Activated T-cell treated with anti-CD3 and anti-CD28 coated beads, Interleukin-2, amount 50 U/mL, for 4 hours (primary cell): ENCODE results near the gene CD83. TPM values are rescaled to one million over a fixed set of nuclear protein-coding genes. Genes with fewer than 3 reads are reported as not detected.

Experiments
- ATAC-seq, 2 donors: fragments of 200-7000 bp; cut with Tn5 transposase; one replicate each; pipeline ENCODE4 v1.10.0; 2021
- DNase-seq: peaks from one replicate; pipeline ENCODE4 v3.0.0-alpha.2; 2020
- H3K27me3 Mint-ChIP-seq: one replicate; pipeline ENCODE4 v1.8.0; 2021; ENCODE audit warnings: low read depth, mixed read lengths
- H3K36me3 Mint-ChIP-seq: one replicate; pipeline ENCODE4 v1.8.0; 2022; ENCODE audit warnings: mixed read lengths; ENCODE audit not compliant: insufficient read depth
- H3K4me1 Mint-ChIP-seq: one replicate; pipeline ENCODE4 v1.8.0; 2021; ENCODE audit warnings: low read depth, mixed read lengths
- H3K4me3 Mint-ChIP-seq: one replicate; pipeline ENCODE4 v1.8.0; 2021; ENCODE audit warnings: mild to moderate bottlenecking, moderate library complexity, mixed read lengths
- H3K9me3 Mint-ChIP-seq: one replicate; pipeline ENCODE4 v1.8.0; 2021; ENCODE audit warnings: mixed read lengths
- total RNA-seq, 3 donors: library from RNA; stranded (reverse); gene quantifications; one replicate each; pipeline ENCODE4 v1.2.1, GENCODE V29; 2021

Gene CD83
- total RNA-seq, 3 donors from 2014 or later, result 27.4 to 49.8 (median 27.5) TPM

- Mint-ChIP-seq H3K4me3 (no peak overlapping the region), H3K9me3 (no peaks in the 10 kb centered on the region), H3K27me3 (peaks cover 6% of the 10 kb centered on the region), H3K36me3 (peaks cover 2% of the 10 kb centered on the region), H3K4me1 (no peaks in the 10 kb centered on the region)
- DNase-seq (no peak), ATAC-seq (no peak)
Observed at GRCh38 chr6:14162826-14163225, 45.3 kb downstream of the CD83 start.

- Mint-ChIP-seq H3K4me3 (no peak overlapping the region), H3K4me1 (no peaks in the 10 kb centered on the region), H3K9me3 (peaks cover 16% of the 10 kb centered on the region), H3K36me3 (peaks cover 2% of the 10 kb centered on the region), H3K27me3 (peaks cover 2% of the 10 kb centered on the region)
- ATAC-seq (no peak), DNase-seq (no peak)
Observed at GRCh38 chr6:14165091-14165490, 47.5 kb downstream of the CD83 start.

GRCh38 chr6:14166839-14167238, 49.3 kb downstream of the CD83 start:
- H3K9me3 Mint-ChIP-seq, result peaks cover 23% of the 10 kb centered on the region
- no peak overlapping the region for H3K4me3 Mint-ChIP-seq
- H3K36me3 Mint-ChIP-seq, result peaks cover 2% of the 10 kb centered on the region
- H3K27me3 Mint-ChIP-seq, result peaks cover 2% of the 10 kb centered on the region
- ATAC-seq (no peak), DNase-seq (no peak)
- no peaks in the 10 kb centered on the region for H3K4me1 Mint-ChIP-seq

GRCh38 chr6:14170128-14170527, 52.6 kb downstream of the CD83 start:
- DNase-seq, result no peak
- Mint-ChIP-seq H3K9me3 (peaks cover 29% of the 10 kb centered on the region), H3K4me3 (no peak overlapping the region), H3K4me1 (no peaks in the 10 kb centered on the region), H3K27me3 (peaks cover 2% of the 10 kb centered on the region), H3K36me3 (no peaks in the 10 kb centered on the region)
- no peak for ATAC-seq

GRCh38 chr6:14172562-14172961, 55.0 kb downstream of the CD83 start:
- no peak for ATAC-seq
- no peak for DNase-seq
- no peaks in the 10 kb centered on the region for H3K36me3 Mint-ChIP-seq
- H3K4me3 Mint-ChIP-seq, result no peak overlapping the region
- H3K4me1 Mint-ChIP-seq, result no peaks in the 10 kb centered on the region
- peaks cover 29% of the 10 kb centered on the region for H3K9me3 Mint-ChIP-seq
- peaks cover 2% of the 10 kb centered on the region for H3K27me3 Mint-ChIP-seq

GRCh38 chr6:14174226-14174625, 56.7 kb downstream of the CD83 start:
- H3K4me3 Mint-ChIP-seq, result no peak overlapping the region
- no peaks in the 10 kb centered on the region for H3K36me3 Mint-ChIP-seq
- no peaks in the 10 kb centered on the region for H3K27me3 Mint-ChIP-seq
- no peak for DNase-seq
- H3K9me3 Mint-ChIP-seq, result peaks cover 21% of the 10 kb centered on the region
- ATAC-seq, result no peak
- H3K4me1 Mint-ChIP-seq, result no peaks in the 10 kb centered on the region

- H3K27me3 Mint-ChIP-seq, result no peaks in the 10 kb centered on the region
- H3K36me3 Mint-ChIP-seq, result no peaks in the 10 kb centered on the region
- H3K9me3 Mint-ChIP-seq, result peaks cover 14% of the 10 kb centered on the region
- no peak for DNase-seq
- H3K4me3 Mint-ChIP-seq, result no peak overlapping the region
- ATAC-seq, result no peak
- no peaks in the 10 kb centered on the region for H3K4me1 Mint-ChIP-seq
Observed at GRCh38 chr6:14174996-14175395, 57.4 kb downstream of the CD83 start.

- Mint-ChIP-seq H3K4me1 (no peaks in the 10 kb centered on the region), H3K9me3 (peaks cover 6% of the 10 kb centered on the region), H3K27me3 (no peaks in the 10 kb centered on the region), H3K4me3 (no peak overlapping the region), H3K36me3 (no peaks in the 10 kb centered on the region)
- DNase-seq (no peak), ATAC-seq (no peak)
Observed at GRCh38 chr6:14176429-14176828, 58.9 kb downstream of the CD83 start.

- no peaks in the 10 kb centered on the region for H3K36me3 Mint-ChIP-seq
- no peak for DNase-seq
Observed at GRCh38 chr6:14177413-14178082, 60.0 kb downstream of the CD83 start.

GRCh38 chr6:14178083-14178445, 60.5 kb downstream of the CD83 start:
- Mint-ChIP-seq H3K4me1 (no peaks in the 10 kb centered on the region), H3K9me3 (no peaks in the 10 kb centered on the region), H3K4me3 (no peak overlapping the region), H3K27me3 (peaks cover 2% of the 10 kb centered on the region), H3K36me3 (no peaks in the 10 kb centered on the region)
- no peak for DNase-seq
- ATAC-seq, result no peak

More at GRCh38 chr6:14177413-14178082, 60.0 kb downstream of the CD83 start:
- Mint-ChIP-seq H3K4me1 (no peaks in the 10 kb centered on the region), H3K27me3 (peaks cover 2% of the 10 kb centered on the region), H3K4me3 (no peak overlapping the region), H3K9me3 (peaks cover 4% of the 10 kb centered on the region)
- no peak for ATAC-seq

- Mint-ChIP-seq H3K4me3 (no peak overlapping the region), H3K4me1 (no peaks in the 10 kb centered on the region), H3K27me3 (peaks cover 2% of the 10 kb centered on the region), H3K36me3 (no peaks in the 10 kb centered on the region), H3K9me3 (no peaks in the 10 kb centered on the region)
- peak; percentile 80 to 81 for ATAC-seq
- no peak for DNase-seq
Observed at GRCh38 chr6:14180609-14181008, 63.0 kb downstream of the CD83 start.

GRCh38 chr6:14182916-14183315, 65.3 kb downstream of the CD83 start:
- no peaks in the 10 kb centered on the region for H3K36me3 Mint-ChIP-seq
- no peak overlapping the region for H3K4me3 Mint-ChIP-seq
- H3K9me3 Mint-ChIP-seq, result no peaks in the 10 kb centered on the region
- no peak for ATAC-seq
- H3K4me1 Mint-ChIP-seq, result no peaks in the 10 kb centered on the region
- H3K27me3 Mint-ChIP-seq, result peaks cover 2% of the 10 kb centered on the region
- DNase-seq, result no peak

Other genes with a start within 250 kb of the CD83 start
- gene RNF182, start 192.8 kb upstream of the CD83 start, total RNA-seq, result under 1 TPM in 1 of 3 donors, not detected in 2; 0.08 TPM